CD4-positive, CD25-positive, alpha-beta regulatory T cell (primary cell): Measurements from ENCODE around the gene MPRIP. TPM values are rescaled to one million over a fixed set of nuclear protein-coding genes. Genes with fewer than 3 reads are reported as not detected.

Experiments used
- ATAC-seq, 2 donors: fragments of 150-1000 bp; cut with Tn5 transposase; one replicate each; pipeline ENCODE4 v1.10.0; 2021; ENCODE audit warnings: low read depth in 2 of 2, moderate number of reproducible peaks in 2 of 2, moderate library complexity in 1 of 2
- DNase-seq, 3 donors: peaks; one replicate each; pipeline versions ENCODE4 v3.0.0 to v3.0.0-alpha.2; 2012 to 2022; ENCODE audit warnings: mixed read lengths in 1 of 3
- H3K27ac ChIP-seq: one replicate; pipeline ENCODE4 v1.7.0; 2013; ENCODE audit warnings: mild to moderate bottlenecking, low read length; ENCODE audit not compliant: insufficient read depth, poor library complexity, severe bottlenecking
- H3K27me3 ChIP-seq: one replicate; pipeline ENCODE4 v1.7.0; 2013; ENCODE audit warnings: low read length; ENCODE audit not compliant: control insufficient read depth, insufficient read depth
- H3K36me3 ChIP-seq: one replicate; pipeline ENCODE4 v1.7.0; 2013; ENCODE audit warnings: mild to moderate bottlenecking, low read length, moderate library complexity; ENCODE audit not compliant: control insufficient read depth, insufficient read depth
- H3K4me1 ChIP-seq: 2 replicates; pipeline ENCODE4 v1.7.0; 2013; ENCODE audit warnings: mild to moderate bottlenecking, low read length; ENCODE audit not compliant: insufficient read depth, control insufficient read depth, poor library complexity, severe bottlenecking
- H3K4me3 ChIP-seq: one replicate; pipeline ENCODE4 v1.7.0; 2013; ENCODE audit warnings: low read depth, mild to moderate bottlenecking, low read length, moderate library complexity
- H3K9me3 ChIP-seq, 2 experiments: 1 replicate in 1 of 2; 2 replicates in 1 of 2; pipeline ENCODE4 v1.7.0; 2013; ENCODE audit warnings: low read length in 2 of 2, mild to moderate bottlenecking in 1 of 2, moderate library complexity in 1 of 2; ENCODE audit not compliant: control insufficient read depth in 2 of 2
- H3K27ac Mint-ChIP-seq, 3 donors: one replicate each; pipeline ENCODE4 v1.8.0; 2020 to 2022; ENCODE audit warnings: mild to moderate bottlenecking in 3 of 3, mixed read lengths in 3 of 3, moderate library complexity in 2 of 3
- H3K27me3 Mint-ChIP-seq: one replicate; pipeline ENCODE4 v1.8.0; 2022; ENCODE audit warnings: mild to moderate bottlenecking, mixed read lengths
- H3K36me3 Mint-ChIP-seq: one replicate; pipeline ENCODE4 v1.8.0; 2020; ENCODE audit warnings: mixed read lengths
- H3K4me1 Mint-ChIP-seq, 4 donors: one replicate each; pipeline ENCODE4 v1.8.0; 2020 to 2022; ENCODE audit warnings: mixed read lengths in 4 of 4, mild to moderate bottlenecking in 1 of 4
- H3K4me3 Mint-ChIP-seq, 4 donors: one replicate each; pipeline ENCODE4 v1.8.0; 2020 to 2022; ENCODE audit warnings: mild to moderate bottlenecking in 4 of 4, mixed read lengths in 4 of 4, moderate library complexity in 3 of 4
- H3K9me3 Mint-ChIP-seq, 7 donors: one replicate each; pipeline ENCODE4 v1.8.0; 2020 to 2022; ENCODE audit warnings: mixed read lengths in 7 of 7, mild to moderate bottlenecking in 3 of 7, moderate library complexity in 2 of 7
- polyA plus RNA-seq, 4 donors: library from polyadenylated mRNA; unstranded; fragments of 300-500 nt; fragmentation: Illumina TruSeq; gene quantifications; one replicate each; pipeline ENCODE4 v1.2.3, GENCODE V29; 2021
- total RNA-seq: library from RNA; stranded (reverse); gene quantifications from one replicate; pipeline ENCODE4 v1.2.3, GENCODE V29; 2022

The MPRIP gene
- total and polyA plus RNA-seq, 5 donors from 2014 or later = 49.0 to 234 (median 58.0) TPM

GRCh38 chr17:17017343-17018014 is 24.8 kb upstream of the MPRIP start:
- H3K4me3 Mint-ChIP-seq = no peak overlapping the region
- no peak for ATAC-seq
- H3K27ac ChIP-seq = no peak overlapping the region
- H3K9me3 Mint-ChIP-seq = no peaks in the 10 kb centered on the region
- peaks cover 21% of the 10 kb centered on the region for H3K4me1 ChIP-seq
- no peak for DNase-seq
- H3K4me1 Mint-ChIP-seq = peaks cover 17 to 38% (median 23%) of the 10 kb centered on the region in 4 donors
- peaks cover 10% of the 10 kb centered on the region for H3K27me3 Mint-ChIP-seq
- no peaks in the 10 kb centered on the region for H3K9me3 ChIP-seq
- no peaks in the 10 kb centered on the region for H3K36me3 Mint-ChIP-seq
- H3K4me3 ChIP-seq = no peak overlapping the region
- H3K36me3 ChIP-seq = no peaks in the 10 kb centered on the region
- no peaks in the 10 kb centered on the region for H3K27me3 ChIP-seq
- peak overlapping the region in 2 of 3 donors; percentile 38 to 91 for H3K27ac Mint-ChIP-seq

DNA sequence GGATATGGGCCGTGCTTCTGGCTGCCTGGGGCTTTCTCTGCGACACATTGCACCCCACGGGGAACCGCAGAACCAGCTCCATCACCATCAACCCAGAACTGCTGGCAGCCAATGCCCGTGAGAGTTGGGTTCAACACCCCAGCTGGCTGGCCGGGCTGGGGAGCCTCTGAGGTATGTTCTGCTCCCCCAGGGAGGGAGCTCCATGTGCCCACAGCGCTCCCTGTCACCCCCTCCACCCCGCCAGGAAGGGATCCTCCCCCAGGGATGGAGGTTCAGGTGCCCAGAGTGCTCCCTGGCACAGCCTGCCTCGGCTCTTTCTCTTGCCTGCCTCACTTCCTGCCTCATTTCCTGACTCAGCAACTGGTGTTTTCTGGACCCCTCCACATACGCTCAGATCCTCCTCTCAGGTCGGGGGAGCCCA is 24.2 kb upstream of the MPRIP start:
- Mint-ChIP-seq H3K27me3 (peaks cover 7% of the 10 kb centered on the region), H3K36me3 (no peaks in the 10 kb centered on the region), H3K4me1 (peaks cover 17 to 38% (median 23%) of the 10 kb centered on the region in 4 donors), H3K27ac (peak overlapping the region; percentile 46 to 85 (median 69)), H3K9me3 (no peaks in the 10 kb centered on the region), H3K4me3 (no peak overlapping the region)
- DNase-seq (peak in 1 of 3 donors; percentile 9), ATAC-seq (peak in 1 of 2 donors; percentile 30)
- no peaks in the 10 kb centered on the region for H3K27me3 ChIP-seq
- peaks cover 21% of the 10 kb centered on the region for H3K4me1 ChIP-seq
- H3K27ac ChIP-seq = no peak overlapping the region
- H3K9me3 ChIP-seq = no peaks in the 10 kb centered on the region
- H3K4me3 ChIP-seq = no peak overlapping the region
- H3K36me3 ChIP-seq = no peaks in the 10 kb centered on the region

DNA sequence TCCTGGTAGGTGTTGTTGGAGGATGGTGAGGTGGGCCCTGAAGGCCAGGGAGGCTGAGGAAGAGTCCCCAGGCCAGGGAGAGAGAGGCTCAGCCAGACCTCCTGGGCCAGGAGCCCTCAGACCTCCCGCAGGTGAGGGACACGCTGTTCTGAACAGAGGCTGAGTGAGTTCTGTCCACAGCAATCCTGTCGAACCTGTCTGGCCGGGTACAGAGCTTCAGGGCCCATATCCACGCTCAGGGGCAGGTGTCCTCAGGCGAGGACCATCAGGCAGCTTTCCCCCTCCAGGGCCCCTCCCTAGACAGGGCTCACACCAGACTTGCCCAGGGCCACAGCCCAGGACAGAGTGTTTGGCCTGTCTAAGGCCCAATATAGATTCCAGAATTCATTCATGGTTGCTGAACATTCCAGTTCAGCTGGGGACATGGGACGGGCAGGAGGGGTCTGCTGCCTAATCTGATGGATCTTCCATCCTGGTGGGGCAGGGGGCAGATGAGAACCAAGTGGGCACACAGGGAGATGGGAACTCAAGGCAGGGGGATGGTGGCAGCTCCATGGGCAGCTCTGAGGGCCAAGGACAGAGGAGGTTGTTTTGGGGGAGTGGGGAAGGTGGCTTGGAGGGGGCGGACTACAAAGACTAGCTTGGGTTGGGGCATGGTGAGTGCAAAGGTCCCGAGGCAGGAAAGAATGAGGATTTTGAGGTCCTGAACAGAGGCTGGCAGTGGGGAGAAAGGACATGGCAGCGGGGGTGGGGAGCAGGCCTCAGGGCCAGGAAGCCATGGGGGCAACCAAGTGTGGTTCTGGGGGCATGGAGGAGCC is 23.4 kb upstream of the MPRIP start:
- Mint-ChIP-seq H3K4me3 (no peak overlapping the region), H3K36me3 (no peaks in the 10 kb centered on the region)
- DNase-seq = no peak

DNA sequence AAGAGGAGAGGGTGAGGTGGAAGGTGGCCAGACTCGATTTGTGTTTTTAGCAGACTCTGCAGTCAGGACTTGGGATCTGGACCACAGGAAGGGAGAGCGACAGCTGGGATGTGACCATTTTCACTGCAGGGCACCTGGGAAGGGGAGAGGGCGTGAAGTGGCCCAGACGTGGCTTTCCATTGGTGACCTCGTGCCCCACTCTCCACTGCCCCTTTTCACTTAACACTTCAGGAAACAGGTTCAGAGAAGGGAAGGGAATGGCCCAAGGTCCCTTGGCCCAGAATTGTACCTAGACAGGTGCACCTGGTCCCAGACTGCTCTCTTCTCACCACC is 22.9 kb upstream of the MPRIP start:
- DNase-seq = no peak
- Mint-ChIP-seq H3K27me3 (peaks cover 8% of the 10 kb centered on the region), H3K4me3 (no peak overlapping the region), H3K27ac (no peak overlapping the region), H3K9me3 (no peaks in the 10 kb centered on the region), H3K36me3 (no peaks in the 10 kb centered on the region), H3K4me1 (peaks cover 17 to 38% (median 23%) of the 10 kb centered on the region in 4 donors)
- Histone ChIP-seq H3K9me3 (no peaks in the 10 kb centered on the region), H3K27me3 (no peaks in the 10 kb centered on the region), H3K36me3 (no peaks in the 10 kb centered on the region), H3K4me3 (no peak overlapping the region), H3K4me1 (peaks cover 21% of the 10 kb centered on the region), H3K27ac (no peak overlapping the region)
- no peak for ATAC-seq

More for the DNA sequence above, 23.4 kb upstream of the MPRIP start:
- Mint-ChIP-seq H3K27me3 (peaks cover 4% of the 10 kb centered on the region), H3K4me1 (peaks cover 17 to 38% (median 23%) of the 10 kb centered on the region in 4 donors), H3K27ac (peak overlapping the region in 2 of 3 donors; percentile 38 to 85), H3K9me3 (no peaks in the 10 kb centered on the region)
- no peak overlapping the region for H3K27ac ChIP-seq
- no peaks in the 10 kb centered on the region for H3K27me3 ChIP-seq
- no peak for ATAC-seq
- peaks cover 21% of the 10 kb centered on the region for H3K4me1 ChIP-seq
- H3K36me3 ChIP-seq = no peaks in the 10 kb centered on the region
- H3K4me3 ChIP-seq = no peak overlapping the region
- H3K9me3 ChIP-seq = no peaks in the 10 kb centered on the region

GRCh38 chr17:17019891-17020456 is 22.3 kb upstream of the MPRIP start:
- no peak overlapping the region for H3K4me3 Mint-ChIP-seq
- no peaks in the 10 kb centered on the region for H3K36me3 ChIP-seq
- no peak overlapping the region for H3K27ac ChIP-seq
- H3K4me1 Mint-ChIP-seq = peaks cover 16 to 35% (median 23%) of the 10 kb centered on the region in 4 donors
- H3K27ac Mint-ChIP-seq = no peak overlapping the region
- H3K27me3 ChIP-seq = no peaks in the 10 kb centered on the region
- DNase-seq (no peak), ATAC-seq (no peak)
- H3K9me3 Mint-ChIP-seq = no peaks in the 10 kb centered on the region
- no peak overlapping the region for H3K4me3 ChIP-seq
- H3K36me3 Mint-ChIP-seq = no peaks in the 10 kb centered on the region
- peaks cover 8% of the 10 kb centered on the region for H3K27me3 Mint-ChIP-seq
- H3K9me3 ChIP-seq = no peaks in the 10 kb centered on the region
- H3K4me1 ChIP-seq = peaks cover 21% of the 10 kb centered on the region

DNA sequence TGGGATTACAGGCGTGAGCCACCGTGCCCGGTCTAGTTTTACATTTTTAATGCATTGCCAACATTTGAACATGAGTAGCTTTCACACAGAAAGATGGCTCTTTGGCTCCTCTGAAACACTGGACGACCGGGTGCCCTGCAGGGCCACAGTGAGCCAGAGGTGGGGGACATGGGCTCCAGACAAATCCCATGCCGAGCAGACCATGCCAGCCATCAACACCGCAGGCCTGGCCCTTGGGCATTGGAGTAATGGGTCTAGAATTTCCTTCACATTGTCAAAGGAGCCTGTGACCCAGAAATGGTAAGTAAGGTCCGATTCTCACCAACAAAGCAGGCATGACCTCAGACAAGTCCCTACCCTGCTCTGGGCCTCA is 21.4 kb upstream of the MPRIP start:
- Histone ChIP-seq H3K9me3 (no peaks in the 10 kb centered on the region), H3K4me3 (no peak overlapping the region), H3K36me3 (no peaks in the 10 kb centered on the region), H3K4me1 (peaks cover 16% of the 10 kb centered on the region), H3K27me3 (no peaks in the 10 kb centered on the region), H3K27ac (no peak overlapping the region)
- H3K27me3 Mint-ChIP-seq = peaks cover 8% of the 10 kb centered on the region
- no peak overlapping the region for H3K4me3 Mint-ChIP-seq
- DNase-seq (no peak), ATAC-seq (no peak)
- peaks cover 9 to 27% (median 20%) of the 10 kb centered on the region in 4 donors for H3K4me1 Mint-ChIP-seq
- H3K27ac Mint-ChIP-seq = no peak overlapping the region
- no peaks in the 10 kb centered on the region for H3K9me3 Mint-ChIP-seq
- H3K36me3 Mint-ChIP-seq = no peaks in the 10 kb centered on the region

DNA sequence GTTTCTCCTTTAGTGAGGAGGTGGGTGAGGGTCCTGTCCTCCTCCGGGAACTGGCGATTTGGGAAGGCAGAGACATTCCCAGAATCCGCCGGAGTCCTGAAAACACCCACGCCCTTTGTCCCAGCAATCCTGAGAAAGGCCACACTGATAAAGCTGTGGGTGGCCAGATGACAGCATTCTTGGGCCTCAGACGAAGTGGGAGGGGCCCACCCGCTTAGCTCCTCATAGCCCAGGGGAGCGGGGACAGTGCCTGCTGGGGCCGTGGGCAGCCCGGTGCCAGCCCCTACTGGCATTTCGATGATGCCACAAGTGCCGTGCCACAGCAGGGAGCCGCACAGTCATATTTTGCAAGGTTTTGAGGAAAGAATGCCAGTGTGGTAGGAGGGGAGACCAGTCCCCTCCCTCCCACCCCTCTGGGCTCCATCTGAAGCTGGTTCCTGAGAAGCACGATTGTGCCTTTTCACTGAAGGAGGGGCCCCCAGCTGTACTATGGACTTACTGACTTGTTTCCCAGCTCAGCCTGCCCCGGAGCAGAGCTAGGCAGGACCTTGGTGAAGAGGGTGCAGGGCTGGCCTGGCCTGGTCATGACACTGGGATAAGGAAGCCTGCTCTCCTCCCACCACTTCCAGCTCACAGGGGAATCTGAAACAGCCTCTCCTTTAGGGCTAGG is 20.9 kb upstream of the MPRIP start:
- Histone ChIP-seq H3K4me3 (no peak overlapping the region), H3K36me3 (no peaks in the 10 kb centered on the region), H3K9me3 (no peaks in the 10 kb centered on the region), H3K4me1 (peaks cover 15% of the 10 kb centered on the region), H3K27ac (no peak overlapping the region), H3K27me3 (no peaks in the 10 kb centered on the region)
- no peaks in the 10 kb centered on the region for H3K36me3 Mint-ChIP-seq
- no peaks in the 10 kb centered on the region for H3K9me3 Mint-ChIP-seq
- DNase-seq = no peak
- H3K4me1 Mint-ChIP-seq = peaks cover 5 to 22% (median 14%) of the 10 kb centered on the region in 4 donors
- no peak overlapping the region for H3K4me3 Mint-ChIP-seq
- H3K27ac Mint-ChIP-seq = no peak overlapping the region
- H3K27me3 Mint-ChIP-seq = peaks cover 6% of the 10 kb centered on the region
- ATAC-seq = no peak
